ENCODE data around the gene HOPX. TPM values are rescaled to one million over a fixed set of nuclear protein-coding genes. Genes with fewer than 3 reads are reported as not detected.
"Not testable (repeated sequence)": the region's sequence is repeated elsewhere in the genome, so short reads cannot be mapped to it uniquely, and the experiment has no call there.

HOPX gene
- total RNA-seq, 2 donors from 2014 or later = 12.2 to 117 TPM

- DNase-seq (ENCODE audit: low spot score) = no peak
- Histone ChIP-seq H3K4me1 (replicated peaks) (no peaks in the 10 kb centered on the region), H3K4me3 (no peak overlapping the region), H3K36me3 (no peaks in the 10 kb centered on the region), H3K27me3 (replicated peaks; ENCODE audit: insufficient read depth) (no peaks in the 10 kb centered on the region), H3K9me3 (no peaks in the 10 kb centered on the region), H3K27ac (no peak overlapping the region)
- intact Hi-C loops (cut with DNase I) = no loop called here
- 81% methylated on average over 4 of the region's 4 CpGs for WGBS
- TF ChIP-seq POLR2A (IDR thresholded peaks at IDR 0.05) = no peak
- TF ChIP-seq CTCF (IDR thresholded peaks at IDR 0.05) = no peak
- no peak for TF ChIP-seq POLR2AphosphoS5 (IDR thresholded peaks at IDR 0.05)
Measured at GRCh38 chr4:56698329-56698728, 17.2 kb upstream of the HOPX start.

GRCh38 chr4:56696056-56696455 lies 15.0 kb upstream of the HOPX start:
- no peaks in the 10 kb centered on the region for H3K36me3 ChIP-seq
- 84% methylated on average over 5 of the region's 5 CpGs for WGBS
- no peaks in the 10 kb centered on the region for H3K27me3 ChIP-seq (replicated peaks; ENCODE audit: insufficient read depth)
- H3K27ac ChIP-seq = no peak overlapping the region
- H3K4me1 ChIP-seq (replicated peaks) = no peaks in the 10 kb centered on the region
- intact Hi-C loops (cut with DNase I) = no loop called here
- no peaks in the 10 kb centered on the region for H3K9me3 ChIP-seq
- TF ChIP-seq POLR2AphosphoS5 (IDR thresholded peaks at IDR 0.05) (no peak), POLR2A (IDR thresholded peaks at IDR 0.05) (no peak)
- DNase-seq (ENCODE audit: low spot score) = no peak
- H3K4me3 ChIP-seq = no peak overlapping the region

GRCh38 chr4:56693476-56693875 lies 12.4 kb upstream of the HOPX start:
- H3K36me3 ChIP-seq; H3K27me3 ChIP-seq (replicated peaks; ENCODE audit: insufficient read depth); H3K27ac ChIP-seq; intact Hi-C loops (cut with DNase I); DNase-seq (ENCODE audit: low spot score); H3K4me1 ChIP-seq (replicated peaks); H3K4me3 ChIP-seq; H3K9me3 ChIP-seq: not testable (repeated sequence)
- WGBS = 94% methylated on average over 18 of the region's 35 CpGs

GRCh38 chr4:56692576-56692975 lies 11.5 kb upstream of the HOPX start:
- Histone ChIP-seq H3K4me1 (replicated peaks) (no peaks in the 10 kb centered on the region), H3K27me3 (replicated peaks; ENCODE audit: insufficient read depth) (no peaks in the 10 kb centered on the region), H3K9me3 (no peaks in the 10 kb centered on the region), H3K36me3 (no peaks in the 10 kb centered on the region), H3K27ac (no peak overlapping the region), H3K4me3 (no peak overlapping the region)
- no peak for DNase-seq (ENCODE audit: low spot score)
- intact Hi-C loops (cut with DNase I) = no loop called here
- no peak for TF ChIP-seq CTCF (IDR thresholded peaks at IDR 0.05)
- WGBS = 41% methylated on average over 4 of the region's 4 CpGs

- DNase-seq (ENCODE audit: low spot score) = no peak
- no peak overlapping the region for H3K4me3 ChIP-seq
- no peaks in the 10 kb centered on the region for H3K9me3 ChIP-seq
- H3K4me1 ChIP-seq (replicated peaks) = no peaks in the 10 kb centered on the region
- WGBS = 62% methylated on average over 3 of the region's 3 CpGs
- intact Hi-C loops (cut with DNase I) = no loop called here
- no peak for TF ChIP-seq POLR2A (IDR thresholded peaks at IDR 0.05)
- TF ChIP-seq CTCF (IDR thresholded peaks at IDR 0.05) = no peak
- no peak for TF ChIP-seq POLR2AphosphoS5 (IDR thresholded peaks at IDR 0.05)
- no peaks in the 10 kb centered on the region for H3K36me3 ChIP-seq
- no peaks in the 10 kb centered on the region for H3K27me3 ChIP-seq (replicated peaks; ENCODE audit: insufficient read depth)
- H3K27ac ChIP-seq = no peak overlapping the region
Measured at GRCh38 chr4:56691425-56691824, 10.3 kb upstream of the HOPX start.

- no peaks in the 10 kb centered on the region for H3K27me3 ChIP-seq (replicated peaks; ENCODE audit: insufficient read depth)
- 63% methylated on average over 1 of the region's 1 CpG for WGBS
- TF ChIP-seq CTCF (IDR thresholded peaks at IDR 0.05) = no peak
- no peak for TF ChIP-seq POLR2A (IDR thresholded peaks at IDR 0.05)
- no peak for TF ChIP-seq POLR2AphosphoS5 (IDR thresholded peaks at IDR 0.05)
- no peak for DNase-seq (ENCODE audit: low spot score)
- no peak overlapping the region for H3K27ac ChIP-seq
- intact Hi-C loops (cut with DNase I) = no loop called here
- H3K4me3 ChIP-seq = no peak overlapping the region
- H3K9me3 ChIP-seq = no peaks in the 10 kb centered on the region
- no peaks in the 10 kb centered on the region for H3K4me1 ChIP-seq (replicated peaks)
- no peaks in the 10 kb centered on the region for H3K36me3 ChIP-seq
Measured at GRCh38 chr4:56690393-56690792, 9.3 kb upstream of the HOPX start.
